PC-9 (cell line): ENCODE data around the gene SDK1. TPM values are rescaled to one million over a fixed set of nuclear protein-coding genes. Genes with fewer than 3 reads are reported as not detected.

Source experiments
- BruUV-seq: library from RNA; stranded (reverse); fragments of 400-500 nt; replicated peaks from 2 replicates; lab custom pipeline; 2021; lab: Mats Ljungman, UMichigan
- CTCF ChIA-PET: fragments of 300-600 bp; sonication (Branson Sonifier 250); formaldehyde crosslinking; loops from one replicate; lab custom pipeline; 2022; ENCODE audit warnings: antibody characterized with exemption; lab: Charles Lee
- POLR2A ChIA-PET: fragments of 300-600 bp; sonication (Branson Sonifier 250); formaldehyde crosslinking; loops from one replicate; lab custom pipeline; 2022; ENCODE audit warnings: antibody characterized with exemption; ENCODE audit not compliant: unreplicated experiment; lab: Charles Lee
- DNase-seq, 2 experiments: peaks; one replicate each; pipeline versions ENCODE4 v3.0.0 to v3.0.0-alpha.2; 2015 to 2022; ENCODE audit warnings: mixed read lengths in 1 of 2
- H2AFZ ChIP-seq: fragments of 200-600 bp; sonication (generic); 2 replicates; pipeline ENCODE4 v1.8.1; 2017; ENCODE audit warnings: antibody characterized with exemption
- H3F3A ChIP-seq: fragments of 200-600 bp; sonication (generic); 2 replicates; pipeline ENCODE4 v1.8.1; 2017; ENCODE audit warnings: antibody characterized with exemption, mild to moderate bottlenecking, low read depth; ENCODE audit not compliant: insufficient read depth
- H3K27ac ChIP-seq: fragments of 200-600 bp; sonication (generic); 2 replicates; pipeline ENCODE4 v1.6.1; 2016; ENCODE audit warnings: mixed run types
- H3K27me3 ChIP-seq: fragments of 200-600 bp; sonication (generic); 2 replicates; pipeline ENCODE4 v1.6.1; 2016; ENCODE audit warnings: low read depth, mixed run types; ENCODE audit not compliant: insufficient read depth
- H3K36me3 ChIP-seq: fragments of 200-600 bp; sonication (generic); 2 replicates; pipeline ENCODE4 v1.6.1; 2016; ENCODE audit warnings: low read depth, mixed run types
- H3K4me1 ChIP-seq: fragments of 200-600 bp; sonication (generic); replicated peaks from 2 replicates; pipeline ENCODE4 v1.6.1; 2016; ENCODE audit warnings: mixed run types; ENCODE audit not compliant: insufficient read depth
- H3K4me2 ChIP-seq: fragments of 200-600 bp; sonication (generic); 2 replicates; pipeline ENCODE4 v1.6.1; 2017; ENCODE audit warnings: mixed run types
- H3K4me3 ChIP-seq: fragments of 200-600 bp; sonication (generic); 2 replicates; pipeline ENCODE4 v1.6.1; 2016; ENCODE audit warnings: mixed run types
- H3K79me2 ChIP-seq: fragments of 200-600 bp; sonication (generic); 2 replicates; pipeline ENCODE4 v1.6.1; 2017; ENCODE audit warnings: low read depth, mixed run types
- H3K9me2 ChIP-seq: fragments of 200-600 bp; sonication (generic); 2 replicates; pipeline ENCODE4 v1.8.1; 2017; ENCODE audit warnings: mild to moderate bottlenecking; ENCODE audit not compliant: insufficient read depth
- H3K9me3 ChIP-seq: fragments of 200-600 bp; sonication (generic); 2 replicates; pipeline ENCODE4 v1.8.1; 2016; ENCODE audit warnings: low read depth; ENCODE audit not compliant: insufficient read depth
- H4K20me1 ChIP-seq: fragments of 200-600 bp; sonication (generic); 2 replicates; pipeline ENCODE4 v1.8.1; 2017; ENCODE audit not compliant: insufficient read depth
- CTCF ChIP-seq: fragments of 200-600 bp; sonication (generic); conservative IDR thresholded peaks from 2 replicates; pipeline ENCODE4 v1.6.1; 2017; ENCODE audit warnings: mixed run types, antibody characterized with exemption, mild to moderate bottlenecking, moderate library complexity
- EZH2 ChIP-seq: fragments of 200-600 bp; sonication (generic); IDR thresholded peaks from 2 replicates; pipeline ENCODE4 v1.8.0; 2017; ENCODE audit warnings: antibody characterized with exemption, low read depth
- intact Hi-C: fragments of 100-400 bp; cut with micrococcal nuclease; formaldehyde crosslinking; loops from one replicate; pipeline ENCODE4 v1.10.0; 2022; ENCODE audit not compliant: unreplicated experiment
- total RNA-seq: library from RNA; stranded (reverse); gene quantifications from 2 replicates; pipeline ENCODE4 v1.2.3, GENCODE V29; 2021

Gene SDK1
- total RNA-seq, 1 experiment from 2014 or later = not detected

DNA sequence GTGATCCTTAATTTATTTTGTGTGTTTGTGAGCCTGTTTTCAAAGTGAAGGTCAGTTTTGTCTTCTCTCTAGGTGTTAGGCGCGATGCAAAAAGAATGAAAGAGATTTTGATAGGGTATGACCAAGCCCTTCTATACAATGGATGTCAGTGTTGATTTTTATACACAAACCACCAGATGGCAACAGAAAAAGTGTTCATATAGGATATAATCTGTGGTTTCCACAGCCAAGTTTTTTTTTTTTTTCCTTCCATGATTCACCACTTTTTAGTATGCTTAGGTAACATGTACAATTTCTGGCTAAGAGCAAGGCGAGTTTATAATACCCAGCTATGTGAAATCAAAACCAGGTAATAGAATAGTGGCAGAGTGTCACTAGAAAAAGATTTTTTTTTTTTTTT, 8.1 kb downstream of the SDK1 start:
- intact Hi-C loops = loop anchor here (10.0 kb wide), 2 partner anchors 114 to 224 kb away; no protein-coding TSS in a partner anchor
- Histone ChIP-seq H2AFZ (no peak overlapping the region), H3K79me2 (no peaks in the 10 kb centered on the region), H3K27ac (no peak overlapping the region), H4K20me1 (no peaks in the 10 kb centered on the region), H3K36me3 (no peaks in the 10 kb centered on the region), H3K9me2 (no peaks in the 10 kb centered on the region), H3K9me3 (no peaks in the 10 kb centered on the region), H3K4me3 (no peak overlapping the region), H3K27me3 (no peaks in the 10 kb centered on the region), H3K4me2 (no peak overlapping the region), H3F3A (no peaks in the 10 kb centered on the region), H3K4me1 (no peaks in the 10 kb centered on the region)
- CTCF ChIA-PET = no interaction called here
- TF ChIP-seq EZH2 (no peak), CTCF (no peak)
- no TSS peak for BruUV-seq
- no peak for DNase-seq
- POLR2A ChIA-PET = no interaction called here

DNA sequence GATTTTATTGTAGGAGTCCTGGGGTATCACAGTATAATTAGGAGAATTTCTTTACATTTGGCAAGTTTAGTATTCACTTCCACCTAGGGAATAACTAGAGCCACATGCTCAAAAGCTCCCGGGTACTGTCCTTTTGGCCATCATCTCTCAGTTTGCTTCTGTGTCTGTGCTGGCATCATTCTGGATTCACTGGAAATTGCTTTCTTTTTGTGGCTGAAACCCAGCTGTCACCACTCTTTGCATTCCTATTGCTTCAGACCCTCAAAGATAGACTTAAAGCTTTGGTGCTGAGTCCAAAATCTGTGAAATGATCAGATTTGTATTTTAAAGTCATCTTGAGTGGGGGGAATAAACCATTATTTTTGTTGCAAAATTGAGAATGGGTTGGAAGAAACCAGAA, 8.9 kb downstream of the SDK1 start:
- BruUV-seq = no TSS peak
- intact Hi-C loops = loop anchor here (10.0 kb wide), 2 partner anchors 115 to 225 kb away; no protein-coding TSS in a partner anchor
- Histone ChIP-seq H3K27ac (no peak overlapping the region), H3K27me3 (no peaks in the 10 kb centered on the region), H3K36me3 (no peaks in the 10 kb centered on the region), H2AFZ (no peak overlapping the region), H3K4me2 (no peak overlapping the region), H4K20me1 (no peaks in the 10 kb centered on the region), H3K79me2 (no peaks in the 10 kb centered on the region), H3K9me3 (no peaks in the 10 kb centered on the region), H3K4me3 (no peak overlapping the region), H3K4me1 (no peaks in the 10 kb centered on the region), H3F3A (no peaks in the 10 kb centered on the region), H3K9me2 (no peaks in the 10 kb centered on the region)
- TF ChIP-seq EZH2 (no peak), CTCF (no peak)
- CTCF ChIA-PET = no interaction called here
- DNase-seq = no peak
- POLR2A ChIA-PET = no interaction called here

GRCh38 chr7:3310884-3311283, 9.8 kb downstream of the SDK1 start:
- H3K4me1 ChIP-seq = no peaks in the 10 kb centered on the region
- H3K9me2 ChIP-seq = no peaks in the 10 kb centered on the region
- ChIA-PET POLR2A (no interaction called here), CTCF (no interaction called here)
- H3F3A ChIP-seq = no peaks in the 10 kb centered on the region
- no TSS peak for BruUV-seq
- H3K27ac ChIP-seq = no peak overlapping the region
- no peak overlapping the region for H3K4me3 ChIP-seq
- no peaks in the 10 kb centered on the region for H3K79me2 ChIP-seq
- TF ChIP-seq EZH2 (no peak), CTCF (no peak)
- H3K27me3 ChIP-seq = no peaks in the 10 kb centered on the region
- H3K9me3 ChIP-seq = no peaks in the 10 kb centered on the region
- no peak overlapping the region for H2AFZ ChIP-seq
- intact Hi-C loops = no loop called here
- no peaks in the 10 kb centered on the region for H3K36me3 ChIP-seq
- H4K20me1 ChIP-seq = no peaks in the 10 kb centered on the region
- no peak overlapping the region for H3K4me2 ChIP-seq
- DNase-seq = no peak
